ENCODE data around the gene MAPKAPK2.
A peak's percentile ranks its signal among the peaks of the same experiment; 100 is the strongest.
"Not testable (repeated sequence)": the region's sequence is repeated elsewhere in the genome, so short reads cannot be mapped to it uniquely, and the experiment has no call there.

The MAPKAPK2 gene
- total RNA-seq, result 165 to 178 reads per million in 2 donors

DNA sequence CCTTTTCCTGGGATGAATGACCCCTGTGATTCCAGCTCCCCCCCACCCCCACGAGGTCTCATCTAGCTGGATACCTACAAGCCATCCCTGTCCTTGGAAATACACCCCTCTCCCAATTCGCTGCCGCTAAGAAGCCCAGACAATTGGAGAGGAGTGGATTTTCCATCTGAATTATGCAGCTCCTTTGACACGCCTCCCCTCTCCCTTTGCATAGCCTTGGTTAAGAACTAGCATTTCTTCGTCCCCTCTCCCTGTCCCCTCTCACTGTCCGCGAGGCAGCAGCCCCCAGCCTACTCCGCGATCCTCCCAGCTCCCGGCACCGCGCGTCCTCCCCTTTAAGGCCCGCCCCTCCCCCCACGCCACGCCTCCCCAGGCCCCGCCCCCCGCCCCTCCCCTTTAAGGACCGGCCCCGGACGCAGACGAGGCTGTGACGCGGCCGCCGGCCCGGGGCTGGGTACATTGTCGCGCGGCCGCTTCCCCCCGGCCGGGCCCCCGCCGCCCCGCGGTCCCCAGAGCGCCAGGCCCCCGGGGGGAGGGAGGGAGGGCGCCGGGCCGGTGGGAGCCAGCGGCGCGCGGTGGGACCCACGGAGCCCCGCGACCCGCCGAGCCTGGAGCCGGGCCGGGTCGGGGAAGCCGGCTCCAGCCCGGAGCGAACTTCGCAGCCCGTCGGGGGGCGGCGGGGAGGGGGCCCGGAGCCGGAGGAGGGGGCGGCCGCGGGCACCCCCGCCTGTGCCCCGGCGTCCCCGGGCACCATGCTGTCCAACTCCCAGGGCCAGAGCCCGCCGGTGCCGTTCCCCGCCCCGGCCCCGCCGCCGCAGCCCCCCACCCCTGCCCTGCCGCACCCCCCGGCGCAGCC lies at the start of gene MAPKAPK2:
Gene MAPKAPK2 (plus strand): TSS at position 428 of the 856 bp plus-strand sequence. CDS start 325 bp downstream, at position 753.
- DNase-seq, result peak; percentile 74

DNA sequence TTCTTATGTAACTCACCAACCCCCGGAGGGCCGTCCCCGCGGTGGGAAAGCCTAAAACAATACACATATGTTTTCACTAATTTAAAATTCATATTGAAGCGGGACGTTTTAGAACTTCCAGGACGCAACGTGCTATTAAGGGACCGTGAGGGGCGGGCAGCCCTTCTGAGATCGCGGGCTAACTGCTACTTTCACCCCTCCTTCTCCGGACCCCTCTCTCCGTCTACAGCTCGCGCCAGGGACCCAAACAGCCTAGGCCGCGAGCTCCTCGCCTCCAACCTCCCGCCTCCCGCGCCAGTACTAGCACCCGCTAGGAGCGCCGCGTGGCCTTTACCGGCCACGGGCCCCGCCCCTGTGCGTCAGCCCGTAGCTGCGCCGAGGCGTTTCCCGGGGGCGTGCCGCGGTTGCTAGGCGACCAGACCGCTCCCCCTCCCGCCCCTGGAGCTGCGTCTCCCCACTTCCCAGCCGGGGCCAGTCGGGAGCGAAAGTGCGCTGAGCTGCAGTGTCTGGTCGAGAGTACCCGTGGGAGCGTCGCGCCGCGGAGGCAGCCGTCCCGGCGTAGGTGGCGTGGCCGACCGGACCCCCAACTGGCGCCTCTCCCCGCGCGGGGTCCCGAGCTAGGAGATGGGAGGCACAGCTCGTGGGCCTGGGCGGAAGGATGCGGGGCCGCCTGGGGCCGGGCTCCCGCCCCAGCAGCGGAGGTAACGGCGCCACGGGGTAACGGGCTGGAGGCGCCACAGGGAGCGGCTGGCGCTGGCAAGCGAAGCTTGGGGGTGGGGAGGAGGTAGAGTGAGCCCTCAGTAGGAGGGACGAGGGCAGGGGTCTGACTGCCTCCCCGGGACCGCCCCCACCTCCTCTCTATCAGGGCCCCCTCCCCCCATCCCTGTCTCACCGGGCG lies 49.4 kb upstream of the MAPKAPK2 start, which contains the start of gene DYRK3:
Gene DYRK3 (plus strand): TSS at position 457 of the 898 bp plus-strand sequence. CDS start 168 bp downstream, at position 625.
- DNase-seq, result peak; percentile 84

DNA sequence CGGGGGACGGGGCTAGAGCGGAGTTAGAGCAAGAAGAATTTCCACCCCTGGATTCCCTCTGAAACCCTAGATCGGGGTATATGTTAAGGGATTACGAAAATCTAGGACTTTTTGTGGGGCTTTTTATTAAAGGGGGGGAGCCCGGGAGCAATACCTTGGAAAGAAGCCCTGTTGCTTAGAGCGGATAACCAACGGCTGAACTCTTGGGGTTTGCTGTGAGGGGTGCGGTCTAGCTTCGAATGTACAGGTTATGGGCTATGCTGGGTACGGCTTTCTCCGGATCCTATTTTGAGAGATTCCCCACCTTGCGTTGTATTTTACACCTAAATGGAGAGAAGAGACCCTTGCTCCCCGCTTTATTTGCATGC lies 48.7 kb upstream of the MAPKAPK2 start:
- DNase-seq, result no peak

DNA sequence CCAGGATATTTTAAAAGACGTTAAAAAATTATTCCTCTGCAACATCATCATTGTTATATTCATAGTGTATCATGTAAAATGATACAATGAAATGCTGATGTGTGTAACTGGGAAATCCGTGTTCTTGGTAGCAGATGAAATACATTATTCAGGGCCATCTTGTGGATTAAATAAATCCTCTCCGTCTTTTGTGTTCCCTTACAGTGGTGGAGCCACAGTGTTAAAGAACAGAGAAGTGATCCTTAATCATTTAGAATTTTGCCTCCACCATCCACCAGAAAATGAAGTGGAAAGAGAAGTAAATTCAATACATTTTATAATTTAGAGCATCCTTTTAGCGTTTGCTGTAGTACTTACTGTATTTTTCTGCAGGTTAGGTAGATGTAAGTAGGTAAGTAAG lies 48.0 kb upstream of the MAPKAPK2 start:
- no peak for DNase-seq

DNA sequence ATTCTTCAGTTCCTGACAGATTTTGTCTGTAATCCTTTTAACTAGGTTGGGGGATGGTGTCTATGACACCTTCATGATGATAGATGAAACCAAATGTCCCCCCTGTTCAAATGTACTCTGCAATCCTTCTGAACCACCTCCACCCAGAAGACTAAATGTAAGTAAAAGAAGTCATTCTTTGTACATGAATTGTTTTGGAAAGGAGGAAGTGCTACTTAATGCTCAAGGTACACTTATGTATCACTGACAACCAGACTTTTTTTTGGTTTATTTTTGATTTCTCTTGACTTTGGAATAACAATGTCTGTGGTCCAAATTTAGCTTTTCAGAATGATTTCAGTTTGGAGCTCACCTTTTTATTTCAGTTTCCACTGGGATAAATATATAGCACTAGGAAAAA lies 47.1 kb upstream of the MAPKAPK2 start:
- no peak for DNase-seq

DNA sequence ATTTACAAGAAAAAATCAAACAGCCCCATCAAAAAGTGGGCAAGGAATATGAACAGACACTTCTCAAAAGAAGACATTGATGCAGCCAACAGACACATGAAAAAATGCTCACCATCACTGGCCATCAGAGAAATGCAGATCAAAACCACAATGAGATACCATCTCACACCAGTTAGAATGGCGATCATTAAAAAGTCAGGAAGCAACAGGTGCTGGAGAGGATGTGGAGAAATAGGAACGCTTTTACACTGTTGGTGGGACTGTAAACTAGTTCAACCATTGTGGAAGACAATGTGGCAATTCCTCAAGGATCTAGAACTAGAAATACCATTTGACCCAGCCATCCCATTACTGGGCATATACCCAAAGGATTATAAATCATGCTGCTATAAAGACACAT lies 42.6 kb upstream of the MAPKAPK2 start:
- DNase-seq, result not testable (repeated sequence)

DNA sequence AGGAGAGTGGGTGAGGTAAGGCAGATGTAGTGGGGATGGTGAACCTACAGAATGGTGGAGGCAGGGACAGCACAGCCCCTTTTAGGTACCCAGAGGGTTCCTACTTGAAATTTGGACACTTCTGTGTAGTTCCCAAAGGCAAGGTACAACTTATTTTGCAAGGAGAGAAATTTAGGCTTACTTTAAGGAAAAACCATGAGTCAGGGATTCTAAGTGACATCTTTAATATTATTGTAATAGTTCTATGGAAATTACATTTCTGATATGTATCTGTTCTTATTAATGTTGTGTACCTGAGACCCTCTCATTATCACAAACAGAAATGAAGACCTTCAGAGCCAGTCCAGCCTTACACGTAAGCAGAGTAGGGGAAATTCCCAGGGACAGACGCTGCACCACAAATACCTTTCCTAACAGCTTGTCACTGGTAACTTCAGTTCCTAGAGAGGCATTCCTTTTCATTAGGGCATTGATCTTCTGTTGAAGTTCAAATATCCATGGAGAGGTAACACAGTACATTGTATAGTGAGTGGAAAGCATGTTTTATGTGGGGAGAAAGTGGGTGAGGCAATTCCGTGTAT lies 41.5 kb upstream of the MAPKAPK2 start:
- DNase-seq, result no peak

DNA sequence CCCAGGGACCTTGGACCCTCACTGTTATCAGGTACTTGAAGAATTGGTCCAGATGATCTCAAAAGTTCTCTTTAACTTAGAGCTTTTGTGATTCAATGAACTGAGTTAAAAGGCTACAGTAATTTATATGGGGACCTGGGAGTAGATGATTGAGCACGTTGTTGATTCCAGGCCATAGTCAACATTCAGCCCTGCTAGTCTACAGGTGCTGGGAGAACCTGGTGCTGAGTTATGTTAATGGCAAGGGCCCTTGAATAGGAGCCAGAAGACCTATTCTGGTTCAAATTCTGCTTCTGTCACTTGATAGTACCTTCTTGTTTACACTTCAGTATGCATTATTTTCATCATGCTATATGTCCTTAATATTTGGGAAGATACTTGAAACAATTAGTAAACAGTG lies 38.2 kb upstream of the MAPKAPK2 start:
- DNase-seq, result no peak

DNA sequence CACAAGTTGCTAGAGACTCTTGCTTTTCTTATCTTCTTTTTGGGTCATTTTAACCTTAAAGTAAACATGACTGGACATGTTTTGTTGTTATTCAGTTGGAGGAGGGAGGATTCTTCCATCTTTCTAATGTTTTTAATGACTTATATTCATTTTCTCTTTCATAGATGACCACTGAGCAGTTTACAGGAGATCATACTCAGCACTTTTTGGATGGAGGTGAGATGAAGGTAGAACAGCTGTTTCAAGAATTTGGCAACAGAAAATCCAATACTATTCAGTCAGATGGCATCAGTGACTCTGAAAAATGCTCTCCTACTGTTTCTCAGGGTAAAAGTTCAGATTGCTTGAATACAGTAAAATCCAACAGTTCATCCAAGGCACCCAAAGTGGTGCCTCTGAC lies 37.5 kb upstream of the MAPKAPK2 start:
- no peak for DNase-seq

DNA sequence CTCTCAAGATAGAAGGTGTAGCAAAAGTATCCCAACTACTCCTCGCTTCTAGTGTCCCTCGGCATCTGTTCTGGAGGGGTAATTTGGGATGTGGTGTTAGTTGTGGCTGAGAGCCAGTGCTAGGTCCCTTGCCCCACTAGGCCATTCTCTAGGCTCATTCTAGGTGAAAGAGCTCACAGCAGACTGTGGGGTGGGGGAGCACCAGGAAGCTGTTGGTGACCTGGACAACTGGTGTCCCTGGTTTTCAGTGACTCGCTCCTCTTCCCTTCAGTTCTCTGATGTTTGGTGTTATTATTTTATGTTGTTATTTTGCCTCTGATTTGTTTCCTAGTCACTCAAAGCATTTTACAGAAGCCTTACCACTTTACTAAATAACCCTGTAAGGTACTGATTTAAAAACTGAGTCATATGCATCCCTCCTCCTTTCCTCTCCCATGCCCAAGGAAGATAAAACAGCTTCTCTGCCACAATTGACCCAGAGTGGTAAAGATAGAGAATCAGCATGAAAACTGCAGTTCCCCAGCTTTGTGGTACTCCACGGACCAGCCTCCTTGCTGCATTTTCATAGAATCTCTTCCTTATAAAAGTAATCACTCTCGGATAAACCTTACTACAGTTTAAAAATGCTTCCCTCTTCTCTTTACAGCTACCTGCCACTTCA lies 35.3 kb upstream of the MAPKAPK2 start:
- no peak for DNase-seq

DNA sequence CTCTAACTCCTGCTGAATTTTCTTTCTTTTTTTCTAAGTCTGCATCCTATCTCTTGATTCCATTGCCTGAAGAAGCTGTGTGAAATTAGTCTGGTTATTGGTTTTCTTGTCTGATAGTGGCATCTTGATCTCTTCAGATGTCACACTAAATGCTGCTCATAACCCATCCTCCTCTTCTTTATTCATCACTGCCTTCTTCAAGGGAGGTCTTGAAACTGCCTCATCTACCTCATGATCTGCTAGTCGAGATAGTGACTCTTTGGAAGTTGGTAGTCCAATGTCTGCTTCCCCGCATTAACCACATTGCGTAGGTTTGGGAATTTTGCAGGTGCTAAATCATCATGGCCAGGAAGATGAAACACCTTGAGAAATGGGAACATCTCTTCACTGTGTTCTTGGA lies 33.7 kb upstream of the MAPKAPK2 start:
- no peak for DNase-seq

DNA sequence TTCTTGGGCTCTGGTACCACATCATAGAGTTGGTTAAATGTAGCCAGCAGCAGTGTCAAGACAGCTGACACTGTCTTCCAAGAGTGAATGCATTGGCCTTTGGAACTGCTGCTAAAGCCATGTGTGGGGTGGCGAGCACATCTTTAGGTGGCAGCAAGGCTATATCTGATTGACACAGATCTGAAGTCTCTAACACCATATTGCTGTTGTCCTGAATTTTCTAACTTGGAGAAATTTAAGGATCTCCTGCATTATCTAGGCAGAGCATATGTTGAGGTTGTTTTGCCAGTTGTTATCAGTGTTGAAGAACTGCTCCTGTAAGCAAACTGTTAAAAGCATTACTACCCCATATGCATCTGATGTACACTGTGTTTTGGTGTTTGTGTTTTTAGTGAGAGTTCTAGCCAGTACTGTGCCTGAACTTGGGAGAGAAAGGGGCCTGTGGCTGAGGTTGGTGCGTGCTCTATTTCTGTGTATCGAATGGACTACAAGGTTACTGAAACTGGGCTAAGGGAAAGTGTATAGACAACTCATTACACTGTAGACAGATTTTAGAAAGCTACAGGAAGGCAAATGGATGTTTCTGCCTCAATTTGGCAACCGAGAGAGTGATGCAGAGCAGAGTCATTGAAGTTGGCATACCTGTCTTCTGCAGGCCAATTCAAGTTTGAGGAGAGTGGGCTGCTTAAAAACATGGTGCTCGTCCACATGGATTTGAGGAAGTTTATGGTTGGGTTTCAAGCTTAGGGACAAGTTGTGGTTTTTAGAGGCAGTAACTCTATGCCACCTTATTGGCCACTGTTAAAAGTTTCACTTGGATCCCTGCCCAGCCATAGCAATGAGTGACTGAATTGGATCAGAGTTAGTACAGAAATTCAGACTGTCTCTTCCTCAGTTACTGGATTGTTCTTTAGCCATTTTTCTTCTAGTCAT lies 32.5 kb upstream of the MAPKAPK2 start:
- DNase-seq, result no peak

DNA sequence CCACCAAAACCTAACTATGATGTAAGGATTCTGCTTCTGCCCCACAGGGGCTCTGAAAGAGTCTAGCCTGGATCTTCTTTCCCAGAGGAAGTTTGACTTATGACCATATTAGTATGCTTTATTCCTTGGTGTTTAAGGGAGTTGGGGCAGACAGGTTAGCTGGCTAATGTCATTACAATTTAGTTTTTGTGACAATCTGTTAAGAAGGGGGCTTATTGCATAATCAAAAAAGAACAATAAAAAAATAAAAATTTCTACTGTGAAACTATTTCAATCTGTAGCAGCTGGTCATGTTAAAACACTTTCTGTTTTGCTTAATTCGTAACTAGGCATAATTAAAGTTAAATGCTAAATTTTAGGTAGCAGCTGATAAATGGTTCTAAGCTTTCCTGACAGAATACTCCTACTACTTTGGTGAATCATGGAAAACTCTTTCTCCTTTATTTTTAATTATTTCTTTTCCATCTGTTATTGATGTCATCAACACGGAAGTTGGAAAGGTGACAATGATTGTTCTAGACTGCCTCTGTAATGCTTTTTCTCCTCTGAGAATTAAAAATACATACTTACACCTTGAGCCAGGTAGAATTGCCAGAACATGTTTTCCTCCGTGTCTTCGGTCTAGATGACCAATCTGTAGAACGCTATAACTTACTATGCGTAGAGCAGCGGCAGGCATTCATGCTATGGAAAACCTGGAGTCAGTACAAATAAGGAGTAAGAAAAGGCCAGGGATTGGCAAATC lies 30.8 kb upstream of the MAPKAPK2 start:
- DNase-seq, result no peak

DNA sequence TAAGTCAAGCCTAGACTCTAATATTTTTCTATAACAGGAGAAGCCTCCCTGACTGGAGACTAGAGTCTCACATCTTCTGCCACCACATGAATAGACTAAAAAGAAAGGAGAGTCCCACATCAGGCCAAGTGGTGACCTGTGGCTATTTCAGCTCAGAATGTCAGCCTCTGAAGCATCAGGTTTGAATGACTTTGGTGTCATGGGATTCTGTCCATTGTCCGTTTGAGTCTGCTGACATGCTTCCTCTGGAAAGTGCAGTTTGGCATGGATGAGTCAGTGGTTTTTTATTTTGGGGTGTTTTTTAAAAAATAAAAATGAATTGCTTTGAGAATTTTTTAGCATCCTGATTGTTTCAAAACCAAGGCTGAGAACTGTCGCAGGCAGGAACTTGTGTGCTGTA lies 29.9 kb upstream of the MAPKAPK2 start:
- no peak for DNase-seq

DNA sequence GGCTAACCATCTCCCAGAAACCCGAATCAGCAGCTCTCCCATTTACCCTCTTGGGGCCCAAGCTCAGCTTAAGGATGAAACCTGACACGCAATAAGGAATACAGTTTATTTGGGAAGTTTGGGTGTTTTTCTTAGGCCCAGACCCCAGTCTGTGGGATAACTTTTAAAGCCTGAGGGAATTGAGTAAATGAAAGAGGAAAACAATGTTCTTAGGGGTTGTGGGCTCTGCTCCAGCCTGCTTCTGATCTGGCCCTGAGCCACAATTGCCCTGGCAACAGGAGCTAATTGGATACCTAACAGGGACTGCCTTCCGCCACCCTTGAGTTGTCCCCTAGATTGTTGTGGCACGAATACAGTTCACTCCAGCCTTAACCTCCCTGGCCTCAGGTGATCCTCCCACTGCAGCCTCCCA lies 29.2 kb upstream of the MAPKAPK2 start:
- DNase-seq, result no peak

DNA sequence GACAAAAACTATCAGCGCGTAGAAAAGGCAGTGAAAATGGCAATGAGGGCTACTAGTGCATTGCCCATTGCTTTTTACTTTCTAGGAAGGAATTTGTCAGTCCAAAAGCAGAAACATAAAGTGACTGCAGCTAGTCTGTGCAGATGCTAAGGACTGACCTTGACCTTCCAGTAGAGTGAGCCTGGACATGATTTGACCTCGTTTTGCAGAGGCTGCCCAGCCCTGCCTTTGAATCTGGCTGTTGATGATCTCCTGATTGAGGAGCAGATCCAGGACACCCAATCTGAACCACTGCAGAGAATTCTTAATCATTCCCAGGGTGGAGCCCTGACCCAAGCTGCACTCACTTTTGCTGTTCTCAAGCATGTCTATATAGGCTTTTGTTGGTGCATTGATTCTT lies 27.8 kb upstream of the MAPKAPK2 start:
- no peak for DNase-seq

DNA sequence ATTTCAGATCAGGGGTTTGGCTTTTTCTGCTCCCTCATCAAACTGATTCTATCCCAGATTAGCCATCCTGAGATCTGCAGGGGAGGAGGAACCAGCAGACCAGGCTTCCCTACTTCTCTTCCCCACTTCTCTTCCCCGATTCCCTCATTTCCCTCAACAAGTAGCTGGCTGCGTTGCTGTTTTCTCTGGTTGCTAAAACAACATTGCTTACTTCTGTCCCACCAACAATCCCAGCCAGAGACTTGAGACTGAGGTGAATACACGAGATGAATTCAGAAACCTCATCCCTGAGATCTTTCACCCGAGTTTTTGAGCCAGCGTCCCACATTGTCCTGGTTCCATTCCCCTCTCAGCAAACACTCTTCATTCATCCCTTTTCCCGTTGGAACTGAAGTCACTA lies 27.0 kb upstream of the MAPKAPK2 start:
- no peak for DNase-seq

DNA sequence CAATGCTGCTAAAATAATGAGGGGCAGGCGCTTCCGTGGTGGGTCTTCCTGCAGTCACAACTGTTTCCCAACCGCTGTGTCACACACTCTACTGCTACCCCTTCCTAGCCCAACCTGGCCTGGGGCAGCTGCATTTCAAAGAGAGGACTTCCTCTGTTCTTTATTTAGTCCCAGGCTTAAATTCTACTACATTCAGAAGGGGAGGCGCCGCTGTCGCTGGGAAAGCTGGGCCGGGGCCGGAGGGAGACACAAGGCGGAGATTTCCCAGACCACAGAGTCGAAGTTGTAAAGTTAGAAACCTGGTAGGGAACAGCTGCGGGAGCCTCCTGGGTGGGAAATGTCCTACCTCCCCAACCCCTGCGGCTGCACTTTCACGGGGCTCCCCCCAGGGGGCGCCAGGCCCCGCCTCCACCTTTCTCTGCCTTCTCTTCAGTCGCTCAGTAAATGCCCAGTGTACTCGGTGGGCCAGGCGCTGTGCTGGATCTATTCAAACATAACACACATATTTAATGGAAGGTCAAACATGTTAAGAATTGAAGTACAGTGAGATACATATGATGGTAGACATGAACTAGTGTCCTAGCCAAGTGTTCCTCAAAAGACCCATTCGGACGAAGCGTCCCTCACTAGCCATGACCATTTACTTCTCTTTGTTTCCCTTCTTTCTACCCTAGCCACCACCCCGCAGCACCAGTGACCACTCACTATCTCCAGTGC lies 26.3 kb upstream of the MAPKAPK2 start:
- no peak for DNase-seq

DNA sequence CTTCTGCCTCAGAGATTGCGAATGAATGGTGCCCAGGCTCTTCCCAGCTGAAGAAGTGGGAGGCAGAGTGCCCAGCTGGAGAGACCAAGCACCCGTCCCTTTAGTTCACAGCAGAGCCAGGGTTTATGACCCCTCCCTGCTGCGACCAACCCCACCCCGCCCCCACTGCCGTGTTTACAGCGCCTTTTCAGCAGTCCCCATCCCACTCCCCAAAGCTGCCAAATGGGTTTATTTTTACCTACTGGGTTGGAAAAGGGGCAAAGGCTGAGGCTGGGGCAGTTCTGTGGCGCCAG lies 25.8 kb upstream of the MAPKAPK2 start:
- DNase-seq, result no peak

DNA sequence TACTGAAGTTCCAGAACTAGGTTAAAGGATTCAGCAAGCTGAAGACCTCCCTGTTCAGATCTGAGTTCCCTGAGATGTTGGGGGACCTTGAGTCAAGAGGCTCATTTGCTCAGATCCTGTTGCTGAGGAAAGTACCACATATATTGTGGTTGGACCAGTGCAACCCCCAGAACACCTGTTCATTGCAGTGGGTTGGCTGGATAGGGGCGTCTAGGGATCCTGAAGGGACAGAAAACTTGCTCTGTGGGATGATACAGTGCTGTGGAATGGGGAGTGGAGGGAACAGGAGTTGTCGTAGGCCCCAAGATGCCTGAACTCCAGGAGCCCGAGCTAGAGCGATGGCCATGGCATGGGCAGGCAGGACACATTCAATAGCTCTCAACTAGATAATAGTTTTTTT lies 24.6 kb upstream of the MAPKAPK2 start:
- no peak for DNase-seq

All from activated gamma-delta T cell (primary cell).